Islet precursor cell (in vitro differentiated cells): Measurements from ENCODE around the gene YBX3.

ENCODE experiments used
- DNase-seq: peaks from one replicate; pipeline ENCODE4 v3.0.0-alpha.2; 2018

Gene YBX3

GRCh38 chr12:10721651-10722501 is 1.2 kb downstream of the YBX3 start:
- peak; percentile 92 for DNase-seq

GRCh38 chr12:10720974-10721650 is 2.0 kb downstream of the YBX3 start:
- peak; percentile 57 for DNase-seq

GRCh38 chr12:10719482-10719881 is 3.6 kb downstream of the YBX3 start:
- no peak for DNase-seq

GRCh38 chr12:10718279-10718821 is 4.8 kb downstream of the YBX3 start:
- peak; percentile 74 for DNase-seq

- peak; percentile 82 for DNase-seq
Observed at GRCh38 chr12:10717410-10717809, 5.7 kb downstream of the YBX3 start.

- peak; percentile 98 for DNase-seq
Observed at GRCh38 chr12:10716704-10717315, 6.3 kb downstream of the YBX3 start.

GRCh38 chr12:10716277-10716676 is 6.8 kb downstream of the YBX3 start:
- no peak for DNase-seq

- DNase-seq: no peak
Observed at GRCh38 chr12:10715491-10715890, 7.6 kb downstream of the YBX3 start.

GRCh38 chr12:10709808-10710207 is 13.3 kb downstream of the YBX3 start:
- no peak for DNase-seq

GRCh38 chr12:10708862-10709261 is 14.3 kb downstream of the YBX3 start:
- DNase-seq: no peak

- DNase-seq: no peak
Observed at GRCh38 chr12:10705655-10706054, 17.5 kb downstream of the YBX3 start.

GRCh38 chr12:10701843-10702242 is 21.3 kb downstream of the YBX3 start:
- no peak for DNase-seq

GRCh38 chr12:10701131-10701681 is 21.9 kb downstream of the YBX3 start:
- DNase-seq: no peak

GRCh38 chr12:10700581-10700980 is 22.5 kb downstream of the YBX3 start:
- no peak for DNase-seq

- no peak for DNase-seq
Observed at GRCh38 chr12:10697862-10698261, 25.3 kb downstream of the YBX3 start.

- DNase-seq: no peak
Observed at GRCh38 chr12:10697156-10697555, 26.0 kb downstream of the YBX3 start.

- DNase-seq: no peak
Observed at GRCh38 chr12:10690906-10691305, 32.2 kb downstream of the YBX3 start.

GRCh38 chr12:10689146-10689545 is 34.0 kb downstream of the YBX3 start:
- DNase-seq: no peak

- no peak for DNase-seq
Observed at GRCh38 chr12:10688042-10688441, 35.1 kb downstream of the YBX3 start.

GRCh38 chr12:10673659-10674384 is 49.3 kb downstream of the YBX3 start, which contains the start of gene STYK1:
Gene STYK1, minus strand, starts transcription at chr12:10674052. Its CDS starts 39,434 bp downstream, at chr12:10634618.
- peak; percentile 91 for DNase-seq

GRCh38 chr12:10672231-10672868 is 50.8 kb downstream of the YBX3 start:
- DNase-seq: no peak

GRCh38 chr12:10669533-10669932 is 53.6 kb downstream of the YBX3 start:
- DNase-seq: no peak
